ENCODE measurements around the gene B3GNT3.

DNA sequence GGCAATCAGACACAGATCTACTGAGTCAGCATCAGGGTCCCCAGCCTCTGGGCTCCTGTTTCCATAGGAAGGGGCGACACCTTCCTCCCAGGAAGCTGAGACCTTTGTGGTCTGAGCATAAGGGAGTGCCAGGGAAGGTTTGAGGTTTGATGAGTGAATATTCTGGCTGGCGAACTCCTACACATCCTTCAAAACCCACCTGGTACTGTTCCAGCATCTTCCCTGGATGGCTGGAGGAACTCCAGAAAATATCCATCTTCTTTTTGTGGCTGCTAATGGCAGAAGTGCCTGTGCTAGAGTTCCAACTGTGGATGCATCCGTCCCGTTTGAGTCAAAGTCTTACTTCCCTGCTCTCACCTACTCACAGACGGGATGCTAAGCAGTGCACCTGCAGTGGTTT lies 17.2 kb downstream of the B3GNT3 start:
- no peak for TF ChIP-seq EZH2 (optimal IDR thresholded peaks at IDR 0.05; ENCODE audit: low read depth, low read length)
- no peak for TF ChIP-seq EZH2phosphoT487 (IDR thresholded peaks at IDR 0.05; ENCODE audit: low read length)

Measured in MM.1S (cell line).